ENCODE data around the gene SMG7.

SMG7 gene

GRCh38 chr1:183505454-183506089 is 33.3 kb downstream of the SMG7 start:
- no peak overlapping the region for H3K4me3 ChIP-seq (replicated peaks; ENCODE audit: low read depth, low read length)
- no peak for DNase-seq (ENCODE audit: extremely low read depth, insufficient read length)
- no peaks in the 10 kb centered on the region; the same call in 1 of the 2 replicates for H3K36me3 ChIP-seq (ENCODE audit: control insufficient read depth, insufficient read depth, low read length)
- no peak for TF ChIP-seq CTCF (IDR thresholded peaks at IDR 0.05; ENCODE audit: insufficient read depth, low read length, poor library complexity, severe bottlenecking)
- no peaks in the 10 kb centered on the region for H3K27me3 ChIP-seq (replicated peaks; ENCODE audit: control insufficient read depth, insufficient read depth, low read length)

- no peaks in the 10 kb centered on the region for H3K27me3 ChIP-seq (replicated peaks; ENCODE audit: control insufficient read depth, insufficient read depth, low read length)
- no peaks in the 10 kb centered on the region; the same call in 1 of the 2 replicates for H3K36me3 ChIP-seq (ENCODE audit: control insufficient read depth, insufficient read depth, low read length)
- no peak for TF ChIP-seq CTCF (IDR thresholded peaks at IDR 0.05; ENCODE audit: insufficient read depth, low read length, poor library complexity, severe bottlenecking)
- no peak for DNase-seq (ENCODE audit: extremely low read depth, insufficient read length)
- H3K4me3 ChIP-seq (replicated peaks; ENCODE audit: low read depth, low read length), result no peak overlapping the region
Observed at GRCh38 chr1:183506561-183506960, 34.3 kb downstream of the SMG7 start.

- H3K27me3 ChIP-seq (replicated peaks; ENCODE audit: control insufficient read depth, insufficient read depth, low read length), result no peaks in the 10 kb centered on the region
- no peaks in the 10 kb centered on the region; the same call in 1 of the 2 replicates for H3K36me3 ChIP-seq (ENCODE audit: control insufficient read depth, insufficient read depth, low read length)
- TF ChIP-seq CTCF (IDR thresholded peaks at IDR 0.05; ENCODE audit: insufficient read depth, low read length, poor library complexity, severe bottlenecking), result no peak
- DNase-seq (ENCODE audit: extremely low read depth, insufficient read length), result no peak
- no peak overlapping the region for H3K4me3 ChIP-seq (replicated peaks; ENCODE audit: low read depth, low read length)
Observed at GRCh38 chr1:183508694-183509093, 36.4 kb downstream of the SMG7 start.

- Histone ChIP-seq H3K36me3 (ENCODE audit: control insufficient read depth, insufficient read depth, low read length) (no peaks in the 10 kb centered on the region; the same call in none of the 2 replicates), H3K27me3 (replicated peaks; ENCODE audit: control insufficient read depth, insufficient read depth, low read length) (no peaks in the 10 kb centered on the region), H3K4me3 (replicated peaks; ENCODE audit: low read depth, low read length) (no peak overlapping the region)
- TF ChIP-seq CTCF (IDR thresholded peaks at IDR 0.05; ENCODE audit: insufficient read depth, low read length, poor library complexity, severe bottlenecking), result no peak
- DNase-seq (ENCODE audit: extremely low read depth, insufficient read length), result no peak
Observed at GRCh38 chr1:183512450-183512849, 40.2 kb downstream of the SMG7 start.

GRCh38 chr1:183514235-183514634 is 41.9 kb downstream of the SMG7 start:
- no peak for TF ChIP-seq CTCF (IDR thresholded peaks at IDR 0.05; ENCODE audit: insufficient read depth, low read length, poor library complexity, severe bottlenecking)
- no peaks in the 10 kb centered on the region for H3K27me3 ChIP-seq (replicated peaks; ENCODE audit: control insufficient read depth, insufficient read depth, low read length)
- H3K36me3 ChIP-seq (ENCODE audit: control insufficient read depth, insufficient read depth, low read length), result peaks cover 3% of the 10 kb centered on the region

More at GRCh38 chr1:183514235-183514634, 41.9 kb downstream of the SMG7 start:
- DNase-seq (ENCODE audit: extremely low read depth, insufficient read length), result no peak
- no peak overlapping the region for H3K4me3 ChIP-seq (replicated peaks; ENCODE audit: low read depth, low read length)
